HUDEP-2 (cell line): ENCODE measurements around the gene CAV1.
"Not testable (repeated sequence)": the region's sequence is repeated elsewhere in the genome, so short reads cannot be mapped to it uniquely, and the experiment has no call there.

Source experiments
- DNase-seq, 76 experiments: peaks; one replicate each; lab custom pipeline; 2025; ENCODE audit not compliant: unreplicated experiment in 76 of 76; lab: John Stamatoyannopoulos, UW

The CAV1 gene

GRCh38 chr7:116576350-116577319 is 51.8 kb downstream of the CAV1 start:
- no peak for DNase-seq

GRCh38 chr7:116577320-116577871 is 52.6 kb downstream of the CAV1 start:
- DNase-seq: no peak

- DNase-seq: no peak
Measured at GRCh38 chr7:116578526-116578925, 53.7 kb downstream of the CAV1 start.

- DNase-seq: no peak
Measured at GRCh38 chr7:116579322-116579721, 54.5 kb downstream of the CAV1 start.

GRCh38 chr7:116579835-116580234 is 55.0 kb downstream of the CAV1 start:
- DNase-seq: no peak

GRCh38 chr7:116582164-116582732 is 57.4 kb downstream of the CAV1 start:
- no peak for DNase-seq

- DNase-seq: no peak
Measured at GRCh38 chr7:116582806-116583444, 58.1 kb downstream of the CAV1 start.

GRCh38 chr7:116583653-116584052 is 58.8 kb downstream of the CAV1 start:
- no peak for DNase-seq

- DNase-seq: no peak
Measured at GRCh38 chr7:116584721-116585120, 59.9 kb downstream of the CAV1 start.

- DNase-seq: no peak
Measured at GRCh38 chr7:116585392-116585791, 60.6 kb downstream of the CAV1 start.

- no peak for DNase-seq
Measured at GRCh38 chr7:116585967-116586366, 61.1 kb downstream of the CAV1 start.

- DNase-seq: not testable (repeated sequence)
Measured at GRCh38 chr7:116587200-116587599, 62.4 kb downstream of the CAV1 start.

- no peak for DNase-seq
Measured at GRCh38 chr7:116588225-116588624, 63.4 kb downstream of the CAV1 start.

GRCh38 chr7:116588641-116589594 is 64.1 kb downstream of the CAV1 start:
- peak in 24 of 76 experiments; percentile 2 to 46 (median 15) for DNase-seq

- DNase-seq: no peak
Measured at GRCh38 chr7:116591202-116592040, 66.6 kb downstream of the CAV1 start.

- no peak for DNase-seq
Measured at GRCh38 chr7:116592041-116592355, 67.2 kb downstream of the CAV1 start.

- DNase-seq: peak in 57 of 76 experiments; percentile 2 to 64 (median 25)
Measured at GRCh38 chr7:116592445-116592844, 67.6 kb downstream of the CAV1 start.

- DNase-seq: no peak
Measured at GRCh38 chr7:116593359-116594075, 68.7 kb downstream of the CAV1 start.

GRCh38 chr7:116595063-116595462 is 70.2 kb downstream of the CAV1 start:
- DNase-seq: no peak
